HFFc6 (cell line): ENCODE measurements around the gene SNX25. TPM values are rescaled to one million over a fixed set of nuclear protein-coding genes. Genes with fewer than 3 reads are reported as not detected.
"Not testable (repeated sequence)": the region's sequence is repeated elsewhere in the genome, so short reads cannot be mapped to it uniquely, and the experiment has no call there.

ENCODE experiments used
- DNase-seq: peaks from one replicate; pipeline ENCODE4 v3.0.0-alpha.2; 2018
- H3K27ac Mint-ChIP-seq: 2 replicates; pipeline ENCODE4 v1.8.0; 2020; ENCODE audit warnings: mild to moderate bottlenecking, mixed read lengths
- H3K27me3 Mint-ChIP-seq: 2 replicates; pipeline ENCODE4 v1.8.0; 2021; ENCODE audit warnings: mild to moderate bottlenecking, moderate library complexity, mixed read lengths; ENCODE audit not compliant: insufficient read depth
- H3K36me3 Mint-ChIP-seq: 2 replicates; pipeline ENCODE4 v1.8.0; 2021; ENCODE audit warnings: low read depth, mixed read lengths
- H3K4me1 Mint-ChIP-seq: 2 replicates; pipeline ENCODE4 v1.8.0; 2020; ENCODE audit warnings: low read depth, mixed read lengths
- H3K4me3 Mint-ChIP-seq: 2 replicates; pipeline ENCODE4 v1.8.0; 2020; ENCODE audit warnings: mild to moderate bottlenecking, moderate library complexity, mixed read lengths
- H3K9me3 Mint-ChIP-seq: 2 replicates; pipeline ENCODE4 v1.8.0; 2020; ENCODE audit warnings: mild to moderate bottlenecking, mixed read lengths
- CTCF ChIP-seq: fragments of 200-600 bp; sonication (generic); IDR thresholded peaks from 2 replicates; pipeline ENCODE4 v1.5.0; 2021; ENCODE audit warnings: antibody characterized with exemption, mild to moderate bottlenecking
- total RNA-seq, 6 experiments: library from RNA; stranded (reverse); fragmentation: NEBNext Ultra II Directional; extraction: Animal tissue kit (Norgen Biotek cat#: 25700); gene quantifications; 2 replicates in 1 of 6; 3 replicates in 5 of 6; pipeline ENCODE4 v1.2.3, GENCODE V29; 2021

The SNX25 gene
- total RNA-seq, 6 experiments from 2014 or later, result 19.4 to 40.2 (median 24.8) TPM

- Mint-ChIP-seq H3K27me3 (no peaks in the 10 kb centered on the region; the same call in 1 of the 2 replicates), H3K27ac (no peak overlapping the region)
- TF ChIP-seq CTCF, result no peak
These were observed 101.9 kb downstream of the SNX25 start for GRCh38 chr4:185311113-185311888.

GRCh38 chr4:185312699-185313098 lies 103.3 kb downstream of the SNX25 start:
- peaks cover 55% of the 10 kb centered on the region for H3K36me3 Mint-ChIP-seq
- H3K4me3 Mint-ChIP-seq, result no peak overlapping the region
- H3K9me3 Mint-ChIP-seq, result no peaks in the 10 kb centered on the region
- H3K27ac Mint-ChIP-seq, result no peak overlapping the region; the same call in 1 of the 2 replicates
- TF ChIP-seq CTCF, result no peak
- H3K27me3 Mint-ChIP-seq, result no peaks in the 10 kb centered on the region
- H3K4me1 Mint-ChIP-seq, result peaks cover 14% of the 10 kb centered on the region
- DNase-seq, result no peak

More at GRCh38 chr4:185311113-185311888, 101.9 kb downstream of the SNX25 start:
- H3K36me3 Mint-ChIP-seq, result peaks cover 47% of the 10 kb centered on the region
- no peak for DNase-seq
- H3K9me3 Mint-ChIP-seq, result no peaks in the 10 kb centered on the region
- no peak overlapping the region for H3K4me3 Mint-ChIP-seq
- peaks cover 26% of the 10 kb centered on the region for H3K4me1 Mint-ChIP-seq

- H3K9me3 Mint-ChIP-seq, H3K27me3 Mint-ChIP-seq, H3K27ac Mint-ChIP-seq, H3K4me3 Mint-ChIP-seq, DNase-seq: not testable (repeated sequence)
- Mint-ChIP-seq H3K4me1 (peaks cover 14% of the 10 kb centered on the region), H3K36me3 (peaks cover 51% of the 10 kb centered on the region)
These were observed 108.1 kb downstream of the SNX25 start for GRCh38 chr4:185317462-185317861.

- peaks cover 48% of the 10 kb centered on the region for H3K36me3 Mint-ChIP-seq
These were observed 108.5 kb downstream of the SNX25 start for GRCh38 chr4:185317880-185318279.

GRCh38 chr4:185318679-185319078 lies 109.3 kb downstream of the SNX25 start:
- peak overlapping the region; percentile 66 for H3K27ac Mint-ChIP-seq
- no peaks in the 10 kb centered on the region for H3K9me3 Mint-ChIP-seq
- H3K36me3 Mint-ChIP-seq, result peaks cover 40% of the 10 kb centered on the region
- H3K27me3 Mint-ChIP-seq, result no peaks in the 10 kb centered on the region
- peaks cover 26% of the 10 kb centered on the region for H3K4me1 Mint-ChIP-seq
- TF ChIP-seq CTCF, result no peak
- H3K4me3 Mint-ChIP-seq, result no peak overlapping the region
- no peak for DNase-seq

More at GRCh38 chr4:185317880-185318279, 108.5 kb downstream of the SNX25 start:
- no peaks in the 10 kb centered on the region for H3K27me3 Mint-ChIP-seq
- no peak for DNase-seq
- H3K4me1 Mint-ChIP-seq, result peaks cover 18% of the 10 kb centered on the region
- H3K9me3 Mint-ChIP-seq, result no peaks in the 10 kb centered on the region
- no peak overlapping the region for H3K27ac Mint-ChIP-seq
- peak; percentile 25; the same call in 1 of the 2 replicates for TF ChIP-seq CTCF
- H3K4me3 Mint-ChIP-seq, result no peak overlapping the region

GRCh38 chr4:185322803-185323202 lies 113.4 kb downstream of the SNX25 start:
- no peaks in the 10 kb centered on the region for H3K9me3 Mint-ChIP-seq
- H3K4me3 Mint-ChIP-seq, result no peak overlapping the region
- peaks cover 25% of the 10 kb centered on the region for H3K36me3 Mint-ChIP-seq
- no peak for DNase-seq
- peaks cover 37% of the 10 kb centered on the region for H3K4me1 Mint-ChIP-seq
- no peaks in the 10 kb centered on the region; the same call in 1 of the 2 replicates for H3K27me3 Mint-ChIP-seq
- TF ChIP-seq CTCF, result no peak
- H3K27ac Mint-ChIP-seq, result peak overlapping the region; percentile 63; the same call in 1 of the 2 replicates
